DMS153 (cell line): Measurements from ENCODE around the gene CD164L2.
"Not testable (repeated sequence)": the region's sequence is repeated elsewhere in the genome, so short reads cannot be mapped to it uniquely, and the experiment has no call there.

Experiments
- DNase-seq: peaks from one replicate; lab custom pipeline; 2025; lab: John Stamatoyannopoulos, UW

Gene CD164L2

GRCh38 chr1:27383039-27383605, at the start of gene CD164L2:
CD164L2 (minus strand) TSS chr1:27383333; CDS start chr1:27383239, 94 bp downstream.
- no peak for DNase-seq

- not testable (repeated sequence) for DNase-seq
These were observed 49.6 kb upstream of the CD164L2 start for GRCh38 chr1:27432725-27433124.

GRCh38 chr1:27431601-27431940, 48.4 kb upstream of the CD164L2 start:
- DNase-seq, result no peak

- no peak for DNase-seq
These were observed 47.9 kb upstream of the CD164L2 start for GRCh38 chr1:27430903-27431600.

GRCh38 chr1:27429029-27429425, 45.9 kb upstream of the CD164L2 start:
- DNase-seq, result no peak

- DNase-seq, result no peak
These were observed 45.3 kb upstream of the CD164L2 start for GRCh38 chr1:27428316-27429028.

- DNase-seq, result no peak
These were observed 44.7 kb upstream of the CD164L2 start for GRCh38 chr1:27427816-27428315.

GRCh38 chr1:27427329-27427728, 44.2 kb upstream of the CD164L2 start:
- no peak for DNase-seq

- DNase-seq, result no peak
These were observed 40.6 kb upstream of the CD164L2 start for GRCh38 chr1:27423709-27424108.

GRCh38 chr1:27418326-27419185, 35.4 kb upstream of the CD164L2 start:
- DNase-seq, result no peak

- no peak for DNase-seq
These were observed 34.6 kb upstream of the CD164L2 start for GRCh38 chr1:27417713-27418112.

GRCh38 chr1:27416387-27417111, 33.4 kb upstream of the CD164L2 start:
- peak; percentile 32 for DNase-seq

GRCh38 chr1:27414091-27414490, 31.0 kb upstream of the CD164L2 start:
- DNase-seq, result no peak

GRCh38 chr1:27413004-27413403, 29.9 kb upstream of the CD164L2 start:
- DNase-seq, result no peak

GRCh38 chr1:27412502-27412901, 29.4 kb upstream of the CD164L2 start:
- DNase-seq, result no peak

GRCh38 chr1:27410709-27411108, 27.6 kb upstream of the CD164L2 start:
- no peak for DNase-seq

- DNase-seq, result no peak
These were observed 26.5 kb upstream of the CD164L2 start for GRCh38 chr1:27409669-27410068.

- DNase-seq, result no peak
These were observed 25.0 kb upstream of the CD164L2 start for GRCh38 chr1:27408151-27408550.

GRCh38 chr1:27406791-27407190, 23.7 kb upstream of the CD164L2 start:
- DNase-seq, result not testable (repeated sequence)

GRCh38 chr1:27406362-27406680, 23.2 kb upstream of the CD164L2 start:
- DNase-seq, result no peak

- DNase-seq, result not testable (repeated sequence)
These were observed 22.6 kb upstream of the CD164L2 start for GRCh38 chr1:27405598-27406361.
